Mesenchymal stem cell (in vitro differentiated cells and primary cell): ENCODE measurements around the gene ABI3.
"Not testable (repeated sequence)": the region's sequence is repeated elsewhere in the genome, so short reads cannot be mapped to it uniquely, and the experiment has no call there.

ENCODE experiments used
- DNase-seq: peaks from one replicate; pipeline ENCODE4 v3.0.0-alpha.2; 2013
- H2AFZ ChIP-seq: one replicate; pipeline ENCODE4 v1.6.1; 2013; ENCODE audit warnings: low read depth, mild to moderate bottlenecking, control low read depth, inconsistent platforms, low read length, moderate library complexity
- H2AK5ac ChIP-seq: 2 replicates; pipeline ENCODE4 v1.6.1; 2013; ENCODE audit warnings: low read length, moderate library complexity, mild to moderate bottlenecking, inconsistent platforms; ENCODE audit not compliant: severe bottlenecking
- H2BK120ac ChIP-seq: one replicate; pipeline ENCODE4 v1.6.1; 2013; ENCODE audit warnings: low read depth, mild to moderate bottlenecking, inconsistent platforms, low read length, moderate library complexity
- H2BK12ac ChIP-seq, 2 experiments: one replicate each; pipeline ENCODE4 v1.6.1; 2013; ENCODE audit warnings: inconsistent platforms in 2 of 2, low read length in 2 of 2, mild to moderate bottlenecking in 2 of 2, moderate library complexity in 2 of 2, control low read depth in 1 of 2
- H2BK15ac ChIP-seq: one replicate; pipeline ENCODE4 v1.6.1; 2013; ENCODE audit warnings: mild to moderate bottlenecking, low read depth, inconsistent platforms; ENCODE audit not compliant: poor library complexity, severe bottlenecking
- H2BK5ac ChIP-seq: 2 replicates; pipeline ENCODE4 v1.6.1; 2013; ENCODE audit warnings: low read depth, mild to moderate bottlenecking, low read length, control low read depth, inconsistent platforms; ENCODE audit not compliant: poor library complexity, severe bottlenecking
- H3K14ac ChIP-seq, 2 experiments: one replicate each; pipeline ENCODE4 v1.6.1; 2013; ENCODE audit warnings: inconsistent platforms in 2 of 2, low read length in 2 of 2, control low read depth in 1 of 2, mild to moderate bottlenecking in 1 of 2, moderate library complexity in 1 of 2
- H3K18ac ChIP-seq, 2 experiments: one replicate each; pipeline ENCODE4 v1.6.1; 2013; ENCODE audit warnings: inconsistent platforms in 2 of 2, low read length in 2 of 2, control low read depth in 1 of 2, low read depth in 1 of 2, mild to moderate bottlenecking in 1 of 2
- H3K23ac ChIP-seq, 2 experiments: one replicate each; pipeline ENCODE4 v1.6.1; 2013; ENCODE audit warnings: inconsistent platforms in 2 of 2, low read length in 2 of 2, mild to moderate bottlenecking in 2 of 2, moderate library complexity in 2 of 2, control low read depth in 1 of 2
- H3K27ac ChIP-seq: 2 replicates; pipeline ENCODE4 v1.5.1; 2013; ENCODE audit warnings: mild to moderate bottlenecking, moderate library complexity, low read length, control low read depth, inconsistent platforms; ENCODE audit not compliant: poor library complexity, severe bottlenecking
- H3K27me3 ChIP-seq, 2 experiments: 2 replicates each; pipeline versions ENCODE4 v1.6.1 to v1.7.0; 2013; ENCODE audit warnings: low read length in 2 of 2, mild to moderate bottlenecking in 2 of 2, moderate library complexity in 2 of 2, control low read depth in 1 of 2, inconsistent platforms in 1 of 2; ENCODE audit not compliant: control insufficient read depth in 1 of 2, insufficient read depth in 1 of 2
- H3K36me3 ChIP-seq, 2 experiments: 2 replicates each; pipeline versions ENCODE4 v1.6.1 to v1.7.0; 2013; ENCODE audit warnings: low read length in 2 of 2, control low read depth in 1 of 2, inconsistent platforms in 1 of 2, low read depth in 1 of 2, mild to moderate bottlenecking in 1 of 2; ENCODE audit not compliant: insufficient read depth in 2 of 2, control insufficient read depth in 1 of 2
- H3K4ac ChIP-seq, 2 experiments: one replicate each; pipeline ENCODE4 v1.6.1; 2013; ENCODE audit warnings: inconsistent platforms in 2 of 2, low read length in 2 of 2, mild to moderate bottlenecking in 2 of 2, moderate library complexity in 2 of 2, control low read depth in 1 of 2, low read depth in 1 of 2
- H3K4me1 ChIP-seq: 2 replicates; pipeline ENCODE4 v1.6.1; 2013; ENCODE audit warnings: low read depth, low read length, control low read depth; ENCODE audit not compliant: control insufficient read depth, insufficient read depth
- H3K4me2 ChIP-seq: 2 replicates; pipeline ENCODE4 v1.6.1; 2013; ENCODE audit warnings: low read length, mild to moderate bottlenecking, inconsistent platforms; ENCODE audit not compliant: poor library complexity, severe bottlenecking
- H3K4me3 ChIP-seq, 2 experiments: 2 replicates each; pipeline versions ENCODE4 v1.5.1 to v1.7.0; 2013; ENCODE audit warnings: low read length in 2 of 2, mild to moderate bottlenecking in 2 of 2, control low read depth in 1 of 2, low read depth in 1 of 2; ENCODE audit not compliant: insufficient read depth in 1 of 2
- H3K79me1 ChIP-seq: replicated peaks from 2 replicates; pipeline ENCODE4 v1.6.1; 2013; ENCODE audit warnings: mild to moderate bottlenecking, control low read depth, low read length, inconsistent platforms; ENCODE audit not compliant: poor library complexity, severe bottlenecking
- H3K9ac ChIP-seq: 2 replicates; pipeline ENCODE4 v1.7.0; 2013; ENCODE audit warnings: mild to moderate bottlenecking, low read length, moderate library complexity
- H3K9me3 ChIP-seq: 2 replicates; pipeline ENCODE4 v1.7.0; 2013; ENCODE audit warnings: mild to moderate bottlenecking, low read length; ENCODE audit not compliant: control insufficient read depth
- H4K8ac ChIP-seq: one replicate; pipeline ENCODE4 v1.6.1; 2013; ENCODE audit warnings: inconsistent platforms, mild to moderate bottlenecking, low read length, moderate library complexity
- H4K91ac ChIP-seq: one replicate; pipeline ENCODE4 v1.6.1; 2013; ENCODE audit warnings: mild to moderate bottlenecking, low read length, inconsistent platforms
- WGBS: methylation state at CpG from one replicate; pipeline ENCODE4 v1.1.7; 2013; ENCODE audit warnings: mixed read lengths; 5-methylcytosine and 5-hydroxymethylcytosine counted together

The ABI3 gene

DNA sequence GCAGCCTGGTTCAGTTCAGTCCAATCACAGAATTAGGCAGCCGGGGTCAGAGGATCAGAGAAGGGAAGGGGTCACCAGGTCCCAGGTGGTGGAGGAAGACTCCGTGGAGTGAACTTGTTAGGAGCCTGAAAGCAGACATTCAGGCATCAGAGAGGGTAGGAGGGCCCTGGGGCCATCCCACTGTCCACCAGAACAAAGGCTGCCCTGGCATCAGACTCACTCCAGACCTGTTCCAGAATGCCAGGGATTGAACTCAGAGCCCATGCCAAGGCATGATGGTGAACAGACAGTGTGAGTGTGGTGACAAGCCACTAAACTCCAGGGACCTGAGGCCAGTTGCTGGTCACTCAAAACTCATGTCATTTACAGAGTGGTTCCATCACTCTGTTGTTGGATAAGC, 40.3 kb upstream of the ABI3 start:
- H2AFZ ChIP-seq, result no peak overlapping the region
- H4K8ac ChIP-seq, result no peak overlapping the region
- WGBS, result 53% methylated on average over 2 of the region's 2 CpGs
- no peak overlapping the region for H2BK15ac ChIP-seq
- H2BK5ac ChIP-seq, result no peak overlapping the region
- no peak overlapping the region for H3K23ac ChIP-seq
- no peak overlapping the region for H3K4ac ChIP-seq
- no peak overlapping the region for H3K27ac ChIP-seq
- no peak for DNase-seq
- H3K79me1 ChIP-seq, result no peaks in the 10 kb centered on the region
- peaks cover 20% of the 10 kb centered on the region for H3K9me3 ChIP-seq
- H3K4me3 ChIP-seq, result no peak overlapping the region
- H3K14ac ChIP-seq, result no peak overlapping the region
- no peak overlapping the region for H3K9ac ChIP-seq
- H3K36me3 ChIP-seq, result no peaks in the 10 kb centered on the region
- no peak overlapping the region for H2BK12ac ChIP-seq
- no peak overlapping the region for H4K91ac ChIP-seq
- H3K18ac ChIP-seq, result no peak overlapping the region
- H3K4me2 ChIP-seq, result no peak overlapping the region
- no peak overlapping the region for H2BK120ac ChIP-seq
- no peaks in the 10 kb centered on the region for H3K4me1 ChIP-seq
- peaks cover 10 to 66% of the 10 kb centered on the region in 2 experiments for H3K27me3 ChIP-seq
- no peak overlapping the region for H2AK5ac ChIP-seq

DNA sequence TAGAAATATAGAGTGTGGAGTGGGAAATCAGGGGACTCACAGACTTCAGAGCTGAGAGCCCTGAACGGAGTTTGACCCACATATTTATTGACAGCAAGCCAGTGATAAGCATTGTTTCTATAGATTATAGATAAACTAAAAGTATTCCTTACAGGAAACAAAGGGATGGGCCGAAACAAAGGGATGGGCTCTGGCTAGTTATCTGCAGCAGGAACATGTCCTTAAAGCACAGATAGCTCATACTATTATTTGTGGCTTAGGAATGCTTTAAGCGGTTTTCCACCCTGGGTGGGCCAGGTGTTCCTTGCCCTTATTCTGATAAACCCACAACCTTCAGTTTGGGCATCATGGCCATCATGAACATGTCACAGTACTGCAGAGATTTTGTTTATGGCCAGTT, 39.8 kb upstream of the ABI3 start:
- not testable (repeated sequence) for H3K18ac ChIP-seq, H3K4me3 ChIP-seq, H3K9ac ChIP-seq, H3K36me3 ChIP-seq, H2AFZ ChIP-seq, H2BK15ac ChIP-seq, H4K91ac ChIP-seq, H2BK120ac ChIP-seq, H4K8ac ChIP-seq, H3K79me1 ChIP-seq, H3K4me2 ChIP-seq, H2AK5ac ChIP-seq, DNase-seq, H3K14ac ChIP-seq, H3K4me1 ChIP-seq, H3K4ac ChIP-seq, H3K27ac ChIP-seq, H3K23ac ChIP-seq, H2BK12ac ChIP-seq, H2BK5ac ChIP-seq
- Histone ChIP-seq H3K9me3 (peaks cover 25% of the 10 kb centered on the region), H3K27me3 (peaks cover 10 to 61% of the 10 kb centered on the region in 2 experiments)
- 92% methylated on average over 1 of the region's 3 CpGs for WGBS

DNA sequence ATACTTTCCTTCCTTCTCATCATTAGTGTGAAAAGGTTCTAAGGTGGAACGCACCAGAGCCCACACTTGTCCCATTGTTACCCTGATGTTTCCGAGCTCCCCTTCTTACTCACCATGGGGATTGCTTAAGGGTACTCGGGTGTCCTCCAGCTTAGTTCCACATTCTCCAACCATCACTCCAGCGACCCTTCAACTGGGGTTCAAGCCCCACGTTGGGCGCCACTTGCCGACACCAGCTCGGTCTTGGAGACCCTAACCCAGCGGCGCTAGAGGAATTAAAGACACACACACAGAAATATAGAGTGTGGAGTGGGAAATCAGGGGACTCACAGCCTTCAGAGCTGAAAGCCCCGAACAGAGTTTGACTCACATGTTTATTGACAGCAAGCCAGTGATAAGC, 34.5 kb upstream of the ABI3 start:
- not testable (repeated sequence) for H2AFZ ChIP-seq, H2AK5ac ChIP-seq, H2BK5ac ChIP-seq, H3K4me3 ChIP-seq, H4K91ac ChIP-seq, H3K36me3 ChIP-seq, DNase-seq, H3K23ac ChIP-seq, H2BK12ac ChIP-seq, H3K27ac ChIP-seq, H2BK15ac ChIP-seq, H3K79me1 ChIP-seq, H2BK120ac ChIP-seq, H3K4ac ChIP-seq, H3K4me1 ChIP-seq, H3K14ac ChIP-seq, H3K18ac ChIP-seq, H3K4me2 ChIP-seq, H3K9ac ChIP-seq, H4K8ac ChIP-seq
- Histone ChIP-seq H3K27me3 (peaks cover 0 to 11% of the 10 kb centered on the region in 2 experiments), H3K9me3 (peaks cover 29% of the 10 kb centered on the region)
- whole genome bisulfite sequencing, result 94% methylated on average over 10 of the region's 11 CpGs

DNA sequence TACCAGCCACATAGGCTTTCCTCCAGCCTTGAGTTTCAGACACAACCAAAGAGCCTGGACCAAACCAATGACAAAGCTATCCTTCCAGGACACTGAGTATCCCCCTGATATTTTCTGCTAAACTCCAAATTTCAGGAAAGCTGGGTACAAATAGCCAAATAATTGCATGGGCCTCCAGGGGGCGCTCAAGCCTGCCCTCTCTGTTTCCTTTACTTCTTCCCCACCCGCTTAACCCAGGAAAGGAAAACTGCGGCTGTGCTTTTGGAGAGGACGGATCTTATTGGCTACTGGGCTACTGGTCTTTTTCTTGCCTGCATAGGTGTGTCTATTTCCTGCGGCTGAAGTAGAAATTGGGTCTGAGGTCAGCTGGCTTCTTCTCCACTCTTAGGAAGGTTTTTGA, 30.2 kb upstream of the ABI3 start:
- H3K27me3 ChIP-seq, result peaks cover 0 to 4% of the 10 kb centered on the region in 2 experiments
- no peaks in the 10 kb centered on the region for H3K4me1 ChIP-seq
- no peak overlapping the region for H3K4me2 ChIP-seq
- no peak overlapping the region for H2BK120ac ChIP-seq
- H3K4ac ChIP-seq, result no peak overlapping the region
- H2BK5ac ChIP-seq, result no peak overlapping the region
- H3K9me3 ChIP-seq, result peaks cover 21% of the 10 kb centered on the region
- no peaks in the 10 kb centered on the region for H3K36me3 ChIP-seq
- WGBS, result 26% methylated on average over 5 of the region's 5 CpGs
- no peak overlapping the region for H3K14ac ChIP-seq
- no peak overlapping the region for H3K9ac ChIP-seq
- no peak overlapping the region for H3K4me3 ChIP-seq
- no peak overlapping the region for H4K8ac ChIP-seq
- H3K79me1 ChIP-seq, result no peaks in the 10 kb centered on the region
- H4K91ac ChIP-seq, result no peak overlapping the region
- no peak overlapping the region for H2BK12ac ChIP-seq
- no peak overlapping the region for H3K23ac ChIP-seq
- no peak overlapping the region for H2AFZ ChIP-seq
- no peak overlapping the region for H3K18ac ChIP-seq
- peak; percentile 62 for DNase-seq
- H3K27ac ChIP-seq, result no peak overlapping the region
- H2AK5ac ChIP-seq, result no peak overlapping the region
- no peak overlapping the region for H2BK15ac ChIP-seq
